Lung microvascular endothelial cell (primary cell): ENCODE data around the gene ZNF503. TPM values are rescaled to one million over a fixed set of nuclear protein-coding genes. Genes with fewer than 3 reads are reported as not detected.

ENCODE experiments used
- DNase-seq, 2 donors: peaks; one replicate each; pipeline versions ENCODE4 v3.0.0 to v3.0.0-alpha.2; 2010; ENCODE audit warnings: low read depth in 2 of 2
- total RNA-seq: library from RNA; depleted of rRNA; stranded (reverse); fragments of >200 nt; gene quantifications from 2 replicates; pipeline ENCODE4 v1.2.1, GENCODE V29; 2014

ZNF503 gene
- total RNA-seq, 1 donor from 2014 or later, result 0.99 TPM

DNA sequence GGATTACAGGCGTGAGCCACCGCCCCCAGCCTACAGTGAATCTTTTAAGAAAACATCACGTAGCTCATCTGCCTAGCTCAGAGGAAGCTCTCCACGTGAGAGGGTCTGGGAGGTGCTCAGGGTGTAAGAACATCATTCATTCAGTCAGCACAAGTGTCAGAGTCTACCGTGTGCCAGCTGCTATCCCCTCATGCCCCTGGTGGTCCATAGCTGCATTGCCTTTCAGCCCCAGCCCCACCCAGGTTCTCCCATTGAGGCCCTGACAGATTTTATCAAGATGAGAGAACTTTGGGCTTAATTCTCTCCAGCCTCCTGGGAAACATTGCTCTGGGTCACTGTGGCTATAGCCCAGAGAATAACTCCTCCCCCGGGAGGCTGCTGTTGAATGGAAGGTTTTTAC lies 45.1 kb downstream of the ZNF503 start:
- DNase-seq, result no peak

DNA sequence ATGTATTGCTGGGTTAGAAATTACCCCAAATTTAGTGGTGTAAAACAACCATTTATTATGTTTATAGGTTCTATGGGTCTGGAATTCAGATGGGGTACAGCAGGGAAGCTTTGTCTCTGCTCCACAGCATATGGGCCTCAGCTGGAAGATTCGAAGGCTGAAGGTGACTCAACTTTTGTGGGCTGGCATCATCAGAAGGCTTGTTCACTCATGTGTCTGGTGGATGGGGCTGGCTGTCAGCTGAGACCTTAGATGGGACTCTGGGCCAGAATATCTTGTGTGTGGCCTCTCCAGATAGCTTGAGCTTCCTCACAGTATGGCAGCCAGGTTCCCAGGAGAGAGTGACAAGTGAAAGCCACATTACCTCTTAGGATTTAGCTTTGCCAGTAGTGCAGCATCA lies 45.9 kb downstream of the ZNF503 start:
- DNase-seq, result no peak

- DNase-seq, result no peak
These were observed 48.4 kb downstream of the ZNF503 start for GRCh38 chr10:75353183-75353582.

GRCh38 chr10:75352650-75353049 lies 48.9 kb downstream of the ZNF503 start:
- no peak for DNase-seq

- no peak for DNase-seq
These were observed 49.9 kb downstream of the ZNF503 start for GRCh38 chr10:75351637-75352036.

DNA sequence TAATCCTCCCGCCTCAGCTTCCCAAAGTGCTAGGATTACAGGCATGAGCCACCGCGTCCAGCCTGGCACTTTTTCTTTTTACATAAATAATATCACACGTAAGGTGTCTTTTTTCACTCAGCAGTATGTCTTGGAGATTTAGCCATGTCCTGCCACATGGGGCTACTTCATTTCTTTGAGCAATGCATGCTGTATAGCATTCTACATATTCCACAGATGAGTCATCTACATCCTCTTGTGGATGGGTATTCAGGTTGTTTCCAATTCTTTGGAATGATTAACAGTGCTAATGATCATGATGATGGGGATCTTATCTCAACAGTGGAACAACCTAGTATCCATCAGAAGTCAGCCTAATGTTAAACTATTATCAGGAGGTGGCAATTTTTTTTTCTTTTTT lies 50.8 kb downstream of the ZNF503 start:
- DNase-seq, result no peak

Other genes starting within 250 kb of the ZNF503 start
- gene VDAC2, start 191.0 kb downstream of the ZNF503 start, total RNA-seq, result 114 and 117 TPM in 2 replicates
- 13.9 and 16.5 TPM in 2 replicates for gene COMTD1, start 165.8 kb downstream of the ZNF503 start, total RNA-seq
- gene LRMDA, start 29.9 kb upstream of the ZNF503 start, total RNA-seq, result 8.1 and 17.3 TPM in 2 replicates